ENCODE measurements around the gene ANKRD6. TPM values are rescaled to one million over a fixed set of nuclear protein-coding genes. Genes with fewer than 3 reads are reported as not detected.

ANKRD6 gene
- total RNA-seq, 1 experiment from 2014 or later: 5.6 TPM

DNA sequence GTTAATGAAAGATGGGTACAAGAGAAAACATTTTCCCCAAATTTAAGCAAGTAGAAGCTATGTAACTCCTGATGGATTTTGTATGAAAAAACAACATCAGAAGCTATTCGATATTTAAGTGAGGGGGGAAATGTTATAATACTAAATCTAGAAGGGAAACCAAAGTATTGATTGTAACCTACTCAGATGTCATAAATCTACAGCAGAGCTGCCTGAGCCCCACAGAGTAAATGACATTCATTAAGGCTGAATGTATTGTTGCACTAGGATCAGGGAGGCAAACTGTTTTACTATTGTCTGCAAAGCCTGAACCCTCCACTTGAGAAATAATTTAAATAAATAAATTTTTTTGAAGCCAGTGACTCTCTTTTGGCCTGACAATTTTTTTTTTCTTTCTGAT lies 19.3 kb downstream of the ANKRD6 start:
- DNase-seq (no peak), ATAC-seq (no peak)
- no peak for TF ChIP-seq EZH2 (IDR thresholded peaks at IDR 0.05; ENCODE audit: low read length, unreplicated experiment)
- TF ChIP-seq, protein P1, sequence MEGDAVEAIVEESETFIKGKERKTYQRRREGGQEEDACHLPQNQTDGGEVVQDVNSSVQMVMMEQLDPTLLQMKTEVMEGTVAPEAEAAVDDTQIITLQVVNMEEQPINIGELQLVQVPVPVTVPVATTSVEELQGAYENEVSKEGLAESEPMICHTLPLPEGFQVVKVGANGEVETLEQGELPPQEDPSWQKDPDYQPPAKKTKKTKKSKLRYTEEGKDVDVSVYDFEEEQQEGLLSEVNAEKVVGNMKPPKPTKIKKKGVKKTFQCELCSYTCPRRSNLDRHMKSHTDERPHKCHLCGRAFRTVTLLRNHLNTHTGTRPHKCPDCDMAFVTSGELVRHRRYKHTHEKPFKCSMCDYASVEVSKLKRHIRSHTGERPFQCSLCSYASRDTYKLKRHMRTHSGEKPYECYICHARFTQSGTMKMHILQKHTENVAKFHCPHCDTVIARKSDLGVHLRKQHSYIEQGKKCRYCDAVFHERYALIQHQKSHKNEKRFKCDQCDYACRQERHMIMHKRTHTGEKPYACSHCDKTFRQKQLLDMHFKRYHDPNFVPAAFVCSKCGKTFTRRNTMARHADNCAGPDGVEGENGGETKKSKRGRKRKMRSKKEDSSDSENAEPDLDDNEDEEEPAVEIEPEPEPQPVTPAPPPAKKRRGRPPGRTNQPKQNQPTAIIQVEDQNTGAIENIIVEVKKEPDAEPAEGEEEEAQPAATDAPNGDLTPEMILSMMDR (conservative IDR thresholded peaks at IDR 0.05; ENCODE audit: low read depth, low read length): no peak
- no peak for TF ChIP-seq EZH2phosphoT487 (IDR thresholded peaks at IDR 0.05; ENCODE audit: borderline replicate concordance, low read length)
- H3K79me2 ChIP-seq (ENCODE audit: low read length): no peaks in the 10 kb centered on the region
- H3K27me3 ChIP-seq (ENCODE audit: low read length): no peaks in the 10 kb centered on the region
- H3K4me2 ChIP-seq (ENCODE audit: low read length): no peak overlapping the region
- CTCF ChIA-PET: no interaction called here
- no peak overlapping the region for H2AFZ ChIP-seq (ENCODE audit: low read length)
- H3K4me1 ChIP-seq (ENCODE audit: insufficient read depth, low read length): no peaks in the 10 kb centered on the region
- no peak overlapping the region for H3K9ac ChIP-seq (ENCODE audit: low read length)
- no peaks in the 10 kb centered on the region for H3K36me3 ChIP-seq (ENCODE audit: low read depth, low read length)
- intact Hi-C loops (cut with micrococcal nuclease): no loop called here
- POLR2A ChIA-PET (ENCODE audit: unreplicated experiment): no interaction called here
- no peaks in the 10 kb centered on the region for H4K20me1 ChIP-seq (ENCODE audit: low read length)
- H3K4me3 ChIP-seq (ENCODE audit: low read length): no peak overlapping the region
- no peaks in the 10 kb centered on the region for H3F3A ChIP-seq (ENCODE audit: low read length, unreplicated experiment)
- no peak overlapping the region for H3K27ac ChIP-seq (ENCODE audit: low read length)
- H3K9me2 ChIP-seq (replicated peaks; ENCODE audit: low read length): no peaks in the 10 kb centered on the region
- H3K9me3 ChIP-seq (ENCODE audit: low read length): no peaks in the 10 kb centered on the region
- no TSS peak for BruUV-seq (replicated peaks)

DNA sequence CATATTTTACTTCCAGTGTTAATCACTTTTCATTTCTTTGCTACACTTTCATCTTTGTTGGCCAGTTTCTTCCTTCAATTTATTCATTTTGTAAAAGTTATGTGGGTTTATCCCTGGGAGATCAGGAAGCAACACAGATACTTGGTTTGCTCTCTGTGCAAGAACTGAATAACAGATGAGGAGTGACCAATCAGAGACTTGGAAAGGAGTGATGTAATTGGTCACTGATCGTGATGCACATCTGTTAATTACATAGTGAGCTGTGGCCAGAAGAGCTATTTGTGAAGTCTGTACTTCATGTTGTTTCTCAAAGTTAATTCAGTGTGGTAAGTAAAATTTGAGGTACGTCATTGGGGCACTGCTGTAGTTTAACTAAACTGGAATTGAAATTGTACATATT lies 21.3 kb downstream of the ANKRD6 start:
- CTCF ChIA-PET: no interaction called here
- H3K9me3 ChIP-seq (ENCODE audit: low read length): no peaks in the 10 kb centered on the region
- no peak overlapping the region for H3K27ac ChIP-seq (ENCODE audit: low read length)
- BruUV-seq (replicated peaks): no TSS peak
- H2AFZ ChIP-seq (ENCODE audit: low read length): no peak overlapping the region
- no peak for DNase-seq
- H3K4me3 ChIP-seq (ENCODE audit: low read length): no peak overlapping the region
- H3K4me1 ChIP-seq (ENCODE audit: insufficient read depth, low read length): no peaks in the 10 kb centered on the region
- no peaks in the 10 kb centered on the region for H3F3A ChIP-seq (ENCODE audit: low read length, unreplicated experiment)
- H4K20me1 ChIP-seq (ENCODE audit: low read length): no peaks in the 10 kb centered on the region
- H3K79me2 ChIP-seq (ENCODE audit: low read length): no peaks in the 10 kb centered on the region
- no peak overlapping the region for H3K9ac ChIP-seq (ENCODE audit: low read length)
- intact Hi-C loops (cut with micrococcal nuclease): no loop called here
- TF ChIP-seq EZH2 (IDR thresholded peaks at IDR 0.05; ENCODE audit: low read length, unreplicated experiment) (no peak), EZH2phosphoT487 (IDR thresholded peaks at IDR 0.05; ENCODE audit: borderline replicate concordance, low read length) (no peak)
- TF ChIP-seq, protein P1 (conservative IDR thresholded peaks at IDR 0.05; ENCODE audit: low read depth, low read length): no peak
- no peak overlapping the region for H3K4me2 ChIP-seq (ENCODE audit: low read length)
- no peak for ATAC-seq
- H3K9me2 ChIP-seq (replicated peaks; ENCODE audit: low read length): no peaks in the 10 kb centered on the region
- no peaks in the 10 kb centered on the region for H3K27me3 ChIP-seq (ENCODE audit: low read length)
- POLR2A ChIA-PET (ENCODE audit: unreplicated experiment): no interaction called here
- H3K36me3 ChIP-seq (ENCODE audit: low read depth, low read length): no peaks in the 10 kb centered on the region

DNA sequence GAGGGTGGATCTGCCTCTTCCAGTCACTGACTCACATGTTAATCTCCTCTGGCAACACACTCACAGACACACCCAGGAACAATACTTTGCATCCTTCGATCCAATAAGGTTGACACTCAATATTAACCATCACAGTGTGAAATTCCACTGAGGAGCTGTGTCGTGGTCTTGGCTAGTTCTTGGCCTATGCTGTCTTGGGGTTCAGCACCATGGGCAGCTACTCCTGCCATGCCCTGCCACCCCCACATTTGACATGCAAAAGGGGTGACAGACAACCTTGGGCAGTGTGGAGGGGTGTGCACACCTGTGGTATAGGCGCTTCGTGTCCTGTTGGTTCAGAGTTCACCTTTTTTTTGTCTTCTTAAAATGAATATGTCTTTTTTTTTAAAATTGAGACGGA lies 25.8 kb downstream of the ANKRD6 start:
- H3K9me2 ChIP-seq (replicated peaks; ENCODE audit: low read length): no peaks in the 10 kb centered on the region
- intact Hi-C loops (cut with micrococcal nuclease): no loop called here
- DNase-seq (no peak), ATAC-seq (no peak)
- H3K9ac ChIP-seq (ENCODE audit: low read length): no peak overlapping the region
- H4K20me1 ChIP-seq (ENCODE audit: low read length): no peaks in the 10 kb centered on the region
- no peaks in the 10 kb centered on the region for H3K79me2 ChIP-seq (ENCODE audit: low read length)
- H3F3A ChIP-seq (ENCODE audit: low read length, unreplicated experiment): no peaks in the 10 kb centered on the region
- ChIA-PET POLR2A (ENCODE audit: unreplicated experiment) (no interaction called here), CTCF (no interaction called here)
- no peak overlapping the region for H3K27ac ChIP-seq (ENCODE audit: low read length)
- no peak overlapping the region for H3K4me3 ChIP-seq (ENCODE audit: low read length)
- no peaks in the 10 kb centered on the region for H3K9me3 ChIP-seq (ENCODE audit: low read length)
- no TSS peak for BruUV-seq (replicated peaks)
- no peak for TF ChIP-seq EZH2phosphoT487 (IDR thresholded peaks at IDR 0.05; ENCODE audit: borderline replicate concordance, low read length)
- no peak for TF ChIP-seq EZH2 (IDR thresholded peaks at IDR 0.05; ENCODE audit: low read length, unreplicated experiment)
- TF ChIP-seq, protein P1 (conservative IDR thresholded peaks at IDR 0.05; ENCODE audit: low read depth, low read length): no peak
- H3K36me3 ChIP-seq (ENCODE audit: low read depth, low read length): no peaks in the 10 kb centered on the region
- H3K4me2 ChIP-seq (ENCODE audit: low read length): no peak overlapping the region
- no peaks in the 10 kb centered on the region for H3K27me3 ChIP-seq (ENCODE audit: low read length)
- no peaks in the 10 kb centered on the region for H3K4me1 ChIP-seq (ENCODE audit: insufficient read depth, low read length)
- H2AFZ ChIP-seq (ENCODE audit: low read length): no peak overlapping the region

All from PC-3 (cell line).